Measurements from ENCODE around the gene ALOXE3. TPM values are rescaled to one million over a fixed set of nuclear protein-coding genes. Genes with fewer than 3 reads are reported as not detected.
A peak's percentile ranks its signal among the peaks of the same experiment; 100 is the strongest.

Gene ALOXE3
- total and polyA plus RNA-seq, 2 of the 8 experiments (the other 6 are each of a cell fraction or from before 2014, with no cell fraction given), result 0.26 TPM; not detected in 1

- Histone ChIP-seq H3K4me3 (ENCODE audit: extremely low read depth in 1 of 4, insufficient read depth in 2 of 4, low read depth in 3 of 4, low read length in 4 of 4) (no peak overlapping the region), H3K23me2 (ENCODE audit: low read depth, low read length) (no peaks in the 10 kb centered on the region), H3K79me2 (ENCODE audit: control insufficient read depth in 1 of 2, insufficient read depth in 2 of 2, low read length in 2 of 2) (no peaks in the 10 kb centered on the region), H3K4me2 (ENCODE audit: insufficient read depth in 1 of 2, low read depth in 2 of 2, low read length in 2 of 2) (no peak overlapping the region), H2BK20ac (ENCODE audit: low read length) (no peak overlapping the region), H3K23ac (ENCODE audit: insufficient read length) (no peak overlapping the region), H3K4ac (replicated peaks; ENCODE audit: insufficient read length, low read depth, low read length) (no peak overlapping the region), H4K5ac (ENCODE audit: insufficient read length, low read depth, low read length) (no peak overlapping the region), H2BK120ac (replicated peaks; ENCODE audit: low read depth, low read length) (no peak overlapping the region), H3K56ac (replicated peaks; ENCODE audit: insufficient read length, low read depth, low read length) (no peak overlapping the region), H2BK12ac (ENCODE audit: low read depth, low read length) (no peak overlapping the region), H3K14ac (ENCODE audit: insufficient read length) (no peak overlapping the region), H2BK5ac (ENCODE audit: low read depth, low read length) (no peak overlapping the region), H4K91ac (replicated peaks; ENCODE audit: insufficient read length, low read length) (no peak overlapping the region), H3K27ac (ENCODE audit: low read depth, low read length) (no peak overlapping the region), H4K20me1 (replicated peaks in 1 of 2; ENCODE audit: control insufficient read depth in 1 of 2, insufficient read depth in 2 of 2, low read length in 2 of 2) (no peaks in the 10 kb centered on the region), H3K18ac (ENCODE audit: extremely low read depth, low read length) (no peak overlapping the region), H3K9ac (replicated peaks in 1 of 4; ENCODE audit: extremely low read depth in 1 of 4, low read depth in 3 of 4, low read length in 3 of 4) (no peak overlapping the region), H3K79me1 (ENCODE audit: low read depth, low read length) (no peaks in the 10 kb centered on the region), H3K27me3 (replicated peaks in 1 of 4; ENCODE audit: control insufficient read depth in 3 of 4, extremely low read depth in 1 of 4, insufficient read depth in 3 of 4, low read length in 3 of 4) (peaks cover 0 to 3% (median 1%) of the 10 kb centered on the region in 4 experiments; a peak in 3 of 7 replicates), H4K8ac (ENCODE audit: extremely low read depth, insufficient read depth, low read length) (0 out of 2 replicates have a peak overlapping the region, but pooled peaks have one; percentile 38), H3K4me1 (replicated peaks in 1 of 4; ENCODE audit: control insufficient read depth in 3 of 4, insufficient read depth in 4 of 4, low read length in 3 of 4) (no peaks in the 10 kb centered on the region), H2BK15ac (ENCODE audit: low read length) (no peak overlapping the region), H2AFZ (ENCODE audit: low read length) (no peak overlapping the region), H2AK5ac (ENCODE audit: low read depth, low read length) (no peak overlapping the region), H3K36me3 (ENCODE audit: control insufficient read depth in 2 of 4, insufficient read depth in 4 of 4, low read length in 3 of 4) (no peaks in the 10 kb centered on the region; a peak in 1 of 8 replicates), H3K9me3 (ENCODE audit: insufficient read depth in 2 of 2, low read depth in 1 of 2, low read length in 1 of 2) (no peaks in the 10 kb centered on the region)
- no peak for DNase-seq (ENCODE audit: low read depth in 1 of 2, low spot score in 2 of 2)
- ChIA-PET CTCF (ENCODE audit: partially characterized antibody) (interaction anchor here (0.6 to 2.8 kb wide), 12 partner anchors 10 to 303 kb away, joined by 3 to 19 read pairs (median 3); no protein-coding TSS in a partner anchor), POLR2A (ENCODE audit: partially characterized antibody) (interaction anchor here (2.3 kb wide), 1 partner anchor 126 kb away, joined by 7 read pairs; no protein-coding TSS in a partner anchor)
- FAIRE-seq, result no peak
- 90% methylated on average over 22 of the region's 24 CpGs; no CpG with 5 or more reads in 1 of the 2 experiments for WGBS, 2 experiments (ENCODE audit: extremely low coverage in 1 of 2, insufficient coverage in 1 of 2, insufficient read length in 1 of 2, insufficient replicate concordance in 2 of 2, low coverage in 1 of 2, low lambda C conversion rate in 2 of 2, missing lambda C conversion rate in 1 of 2)
- TF ChIP-seq RXRA (IDR thresholded peaks at IDR 0.05; ENCODE audit: insufficient read depth, low read depth, low read length) (no peak), ATF2 (IDR thresholded peaks at IDR 0.05; ENCODE audit: low read length) (no peak), FOSL1 (IDR thresholded peaks at IDR 0.05; ENCODE audit: insufficient read depth, low read depth, low read length) (no peak), GTF2F1 (IDR thresholded peaks at IDR 0.05; ENCODE audit: borderline replicate concordance, low read depth, low read length) (no peak), ZNF274 (IDR thresholded peaks at IDR 0.05; ENCODE audit: borderline replicate concordance, extremely low read depth, low read length) (no peak), CEBPB (IDR thresholded peaks at IDR 0.05; ENCODE audit: low read depth, low read length) (no peak), BRCA1 (IDR thresholded peaks at IDR 0.05; ENCODE audit: low read depth, low read length) (no peak), MAFK (IDR thresholded peaks at IDR 0.05; ENCODE audit: low read depth, low read length) (no peak), HDAC6 (IDR thresholded peaks at IDR 0.05; ENCODE audit: low read depth, low read length) (no peak), SIRT6 (IDR thresholded peaks at IDR 0.05; ENCODE audit: low read length) (no peak), CBX8 (IDR thresholded peaks at IDR 0.05; ENCODE audit: borderline replicate concordance, low read depth, low read length) (no peak)
Measured at GRCh38 chr17:8046929-8047768, 71.2 kb downstream of the ALOXE3 start.

All from H1 (cell line).